ENCODE data around the gene TMEM221.

DNA sequence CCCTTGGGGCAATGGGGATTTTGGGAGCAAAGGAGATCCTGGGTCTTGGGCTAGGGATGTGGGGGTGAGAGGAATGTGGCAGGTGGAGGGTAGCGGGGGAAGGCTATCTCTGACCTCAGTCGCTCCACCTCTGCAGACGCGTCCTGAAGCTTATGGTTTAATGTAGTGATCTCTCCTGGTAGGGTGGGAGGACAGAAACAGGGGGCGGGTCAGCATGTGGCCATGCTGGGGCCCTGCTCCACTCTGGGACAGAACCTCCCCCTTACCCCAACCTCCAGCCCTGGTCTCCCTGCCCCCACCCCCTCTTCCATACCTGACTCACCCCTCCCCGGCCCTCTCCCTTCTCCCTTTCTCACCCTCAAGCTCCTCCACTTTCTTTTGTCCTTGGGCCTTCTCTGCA, 44.5 kb downstream of the TMEM221 start:
- TF ChIP-seq, protein P1, sequence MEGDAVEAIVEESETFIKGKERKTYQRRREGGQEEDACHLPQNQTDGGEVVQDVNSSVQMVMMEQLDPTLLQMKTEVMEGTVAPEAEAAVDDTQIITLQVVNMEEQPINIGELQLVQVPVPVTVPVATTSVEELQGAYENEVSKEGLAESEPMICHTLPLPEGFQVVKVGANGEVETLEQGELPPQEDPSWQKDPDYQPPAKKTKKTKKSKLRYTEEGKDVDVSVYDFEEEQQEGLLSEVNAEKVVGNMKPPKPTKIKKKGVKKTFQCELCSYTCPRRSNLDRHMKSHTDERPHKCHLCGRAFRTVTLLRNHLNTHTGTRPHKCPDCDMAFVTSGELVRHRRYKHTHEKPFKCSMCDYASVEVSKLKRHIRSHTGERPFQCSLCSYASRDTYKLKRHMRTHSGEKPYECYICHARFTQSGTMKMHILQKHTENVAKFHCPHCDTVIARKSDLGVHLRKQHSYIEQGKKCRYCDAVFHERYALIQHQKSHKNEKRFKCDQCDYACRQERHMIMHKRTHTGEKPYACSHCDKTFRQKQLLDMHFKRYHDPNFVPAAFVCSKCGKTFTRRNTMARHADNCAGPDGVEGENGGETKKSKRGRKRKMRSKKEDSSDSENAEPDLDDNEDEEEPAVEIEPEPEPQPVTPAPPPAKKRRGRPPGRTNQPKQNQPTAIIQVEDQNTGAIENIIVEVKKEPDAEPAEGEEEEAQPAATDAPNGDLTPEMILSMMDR (conservative IDR thresholded peaks at IDR 0.05; ENCODE audit: low read length) = no peak
- TF ChIP-seq EZH2phosphoT487 (IDR thresholded peaks at IDR 0.05; ENCODE audit: borderline replicate concordance) = no peak
